ENCODE results near the gene INSIG1.

- TF ChIP-seq, protein P1, sequence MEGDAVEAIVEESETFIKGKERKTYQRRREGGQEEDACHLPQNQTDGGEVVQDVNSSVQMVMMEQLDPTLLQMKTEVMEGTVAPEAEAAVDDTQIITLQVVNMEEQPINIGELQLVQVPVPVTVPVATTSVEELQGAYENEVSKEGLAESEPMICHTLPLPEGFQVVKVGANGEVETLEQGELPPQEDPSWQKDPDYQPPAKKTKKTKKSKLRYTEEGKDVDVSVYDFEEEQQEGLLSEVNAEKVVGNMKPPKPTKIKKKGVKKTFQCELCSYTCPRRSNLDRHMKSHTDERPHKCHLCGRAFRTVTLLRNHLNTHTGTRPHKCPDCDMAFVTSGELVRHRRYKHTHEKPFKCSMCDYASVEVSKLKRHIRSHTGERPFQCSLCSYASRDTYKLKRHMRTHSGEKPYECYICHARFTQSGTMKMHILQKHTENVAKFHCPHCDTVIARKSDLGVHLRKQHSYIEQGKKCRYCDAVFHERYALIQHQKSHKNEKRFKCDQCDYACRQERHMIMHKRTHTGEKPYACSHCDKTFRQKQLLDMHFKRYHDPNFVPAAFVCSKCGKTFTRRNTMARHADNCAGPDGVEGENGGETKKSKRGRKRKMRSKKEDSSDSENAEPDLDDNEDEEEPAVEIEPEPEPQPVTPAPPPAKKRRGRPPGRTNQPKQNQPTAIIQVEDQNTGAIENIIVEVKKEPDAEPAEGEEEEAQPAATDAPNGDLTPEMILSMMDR (IDR thresholded peaks at IDR 0.05): no peak
- TF ChIP-seq POLR2A (IDR thresholded peaks at IDR 0.05): no peak
Measured at GRCh38 chr7:155358948-155359712, 61.5 kb downstream of the INSIG1 start.

All from adrenal gland (tissue), 5 donors.